CD14-positive monocyte (primary cell): ENCODE results near the gene AURKA. TPM values are rescaled to one million over a fixed set of nuclear protein-coding genes. Genes with fewer than 3 reads are reported as not detected.
A peak's percentile ranks its signal among the peaks of the same experiment; 100 is the strongest.

Source experiments
- DNase-seq, 3 donors: peaks; one replicate each; pipeline ENCODE4 v3.0.0-alpha.2; 2011 to 2022
- H2AFZ ChIP-seq: 2 replicates; pipeline ENCODE4 v1.6.0; 2012; ENCODE audit warnings: mild to moderate bottlenecking, low read depth, low read length, inconsistent platforms; ENCODE audit not compliant: insufficient read depth, poor library complexity, severe bottlenecking
- H3K27ac ChIP-seq, 2 donors: 1 replicate in 1 of 2; 2 replicates in 1 of 2; pipeline ENCODE4 v1.5.1; 2012 to 2013; ENCODE audit warnings: low read length in 2 of 2, control low read depth in 1 of 2, inconsistent platforms in 1 of 2, low read depth in 1 of 2, mild to moderate bottlenecking in 1 of 2
- H3K27me3 ChIP-seq, 2 donors: one replicate each; pipeline versions ENCODE4 v1.6.0 to v1.6.1; 2011 to 2013; ENCODE audit warnings: low read length in 2 of 2; ENCODE audit not compliant: control insufficient read depth in 2 of 2, insufficient read depth in 2 of 2
- H3K36me3 ChIP-seq, 2 donors: replicated peaks in 1 of 2; 1 replicate in 1 of 2; 2 replicates in 1 of 2; pipeline versions ENCODE4 v1.5.1 to v1.6.1; 2012 to 2013; ENCODE audit warnings: low read length in 2 of 2, control low read depth in 1 of 2, inconsistent platforms in 1 of 2, mild to moderate bottlenecking in 1 of 2; ENCODE audit not compliant: insufficient read depth in 2 of 2, control insufficient read depth in 1 of 2
- H3K4me1 ChIP-seq, 2 donors: 1 replicate in 1 of 2; 2 replicates in 1 of 2; pipeline versions ENCODE4 v1.5.1 to v1.6.1; 2012 to 2013; ENCODE audit warnings: low read length in 2 of 2, control low read depth in 1 of 2, inconsistent platforms in 1 of 2, mild to moderate bottlenecking in 1 of 2, moderate library complexity in 1 of 2; ENCODE audit not compliant: insufficient read depth in 2 of 2, control insufficient read depth in 1 of 2
- H3K4me2 ChIP-seq: replicated peaks from 2 replicates; pipeline ENCODE3; 2012; ENCODE audit warnings: low read length, moderate library complexity, mild to moderate bottlenecking; ENCODE audit not compliant: poor library complexity, severe bottlenecking; ENCODE audit errors: extremely low read depth
- H3K4me3 ChIP-seq, 3 experiments: fragments of 200-600 bp in 1 of 3; sonication (generic) in 1 of 3; replicated peaks in 1 of 3; 1 replicate in 2 of 3; 2 replicates in 1 of 3; pipeline ENCODE4 v1.5.1; 2011 to 2013; ENCODE audit warnings: low read length in 3 of 3, mild to moderate bottlenecking in 3 of 3, control low read depth in 2 of 3, low read depth in 2 of 3, inconsistent platforms in 1 of 3, moderate library complexity in 1 of 3
- H3K79me2 ChIP-seq: 2 replicates; pipeline ENCODE4 v1.6.0; 2012; ENCODE audit warnings: mild to moderate bottlenecking, control low read depth, inconsistent platforms, low read length, moderate library complexity; ENCODE audit not compliant: insufficient read depth
- H3K9ac ChIP-seq: 2 replicates; pipeline ENCODE4 v1.6.0; 2017; ENCODE audit warnings: low read length, mild to moderate bottlenecking; ENCODE audit not compliant: insufficient read depth, poor library complexity, severe bottlenecking
- H3K9me3 ChIP-seq, 2 donors: replicated peaks in 1 of 2; 1 replicate in 1 of 2; 2 replicates in 1 of 2; pipeline versions ENCODE4 v1.5.1 to v1.6.1; 2012 to 2013; ENCODE audit warnings: low read length in 2 of 2, control low read depth in 1 of 2; ENCODE audit not compliant: control insufficient read depth in 1 of 2, insufficient read depth in 1 of 2
- H4K20me1 ChIP-seq: 2 replicates; pipeline ENCODE4 v1.6.0; 2012; ENCODE audit warnings: mild to moderate bottlenecking, low read length, control low read depth, moderate library complexity; ENCODE audit not compliant: insufficient read depth
- H3K27ac Mint-ChIP-seq, 7 donors: one replicate each; pipeline ENCODE4 v1.8.0; 2020; ENCODE audit warnings: mild to moderate bottlenecking in 7 of 7, mixed read lengths in 7 of 7, moderate library complexity in 6 of 7, inconsistent platforms in 2 of 7
- H3K27me3 Mint-ChIP-seq, 3 donors: one replicate each; pipeline ENCODE4 v1.8.0; 2021 to 2022; ENCODE audit warnings: low read depth in 3 of 3, mild to moderate bottlenecking in 3 of 3, mixed read lengths in 3 of 3, moderate library complexity in 3 of 3, inconsistent platforms in 1 of 3
- H3K36me3 Mint-ChIP-seq, 2 donors: one replicate each; pipeline ENCODE4 v1.8.0; 2020; ENCODE audit warnings: mixed read lengths in 2 of 2, inconsistent platforms in 1 of 2, mild to moderate bottlenecking in 1 of 2
- H3K4me1 Mint-ChIP-seq: one replicate; pipeline ENCODE4 v1.8.0; 2020; ENCODE audit warnings: mild to moderate bottlenecking, mixed read lengths
- H3K4me3 Mint-ChIP-seq, 2 donors: one replicate each; pipeline ENCODE4 v1.8.0; 2020; ENCODE audit warnings: mild to moderate bottlenecking in 2 of 2, mixed read lengths in 2 of 2, moderate library complexity in 1 of 2
- H3K9me3 Mint-ChIP-seq, 7 donors: one replicate each; pipeline ENCODE4 v1.8.0; 2020 to 2022; ENCODE audit warnings: mixed read lengths in 7 of 7, mild to moderate bottlenecking in 6 of 7, moderate library complexity in 6 of 7, inconsistent platforms in 2 of 7
- CTCF ChIP-seq: fragments of 200-600 bp; IDR thresholded peaks from one replicate; pipeline ENCODE4 v1.8.0; 2022; ENCODE audit warnings: antibody characterized with exemption, mild to moderate bottlenecking
- WGBS: methylation state at CpG from one replicate; pipeline ENCODE4 v1.1.5; 2013; ENCODE audit warnings: missing lambda C conversion rate; ENCODE audit not compliant: insufficient coverage; 5-methylcytosine and 5-hydroxymethylcytosine counted together
- intact Hi-C, 2 donors: fragments of 100-400 bp; cut with micrococcal nuclease; formaldehyde crosslinking; loops; one replicate each; pipeline versions ENCODE4 v1.15.0 to v1.15.1; 2023
- polyA plus RNA-seq, 3 donors: library from polyadenylated mRNA; depleted of rRNA in 1 of 3; unstranded in 2 of 3; stranded (reverse) in 1 of 3; fragments of 300-500 nt in 2 of 3; fragments of >200 nt in 1 of 3; fragmentation: Illumina TruSeq in 2 of 3; gene quantifications; 1 replicate in 2 of 3; 2 replicates in 1 of 3; pipeline ENCODE4 v1.2.3, GENCODE V29; 2012 to 2021

The AURKA gene
- polyA plus RNA-seq, 3 donors: 1.4 to 1.7 (median 1.5) TPM

- Histone ChIP-seq H4K20me1 (peaks cover 26% of the 10 kb centered on the region), H3K4me3 (no peak overlapping the region), H3K27me3 (peaks cover 7 to 9% of the 10 kb centered on the region in 2 donors), H3K9me3 (no peaks in the 10 kb centered on the region), H3K4me2 (no peak overlapping the region), H3K4me1 (peaks cover 86 to 88% of the 10 kb centered on the region in 2 donors), H3K9ac (no peak overlapping the region), H3K27ac (no peak overlapping the region), H3K36me3 (no peaks in the 10 kb centered on the region), H3K79me2 (no peaks in the 10 kb centered on the region), H2AFZ (no peak overlapping the region)
- Mint-ChIP-seq H3K27ac (peak overlapping the region in 1 of 7 donors; percentile 35), H3K9me3 (peaks cover 0 to 2% (median 0%) of the 10 kb centered on the region in 7 donors), H3K4me1 (peaks cover 87% of the 10 kb centered on the region), H3K27me3 (peaks cover 25 to 35% (median 30%) of the 10 kb centered on the region in 3 donors), H3K4me3 (peak overlapping the region in 1 of 2 donors; percentile 80), H3K36me3 (peaks cover 37 to 38% of the 10 kb centered on the region in 2 donors)
- 100% methylated on average over 1 of the region's 1 CpG for WGBS
- no peak for TF ChIP-seq CTCF
- intact Hi-C loops: loop anchor here (5.0 kb wide), 3 partner anchors 33 to 42 kb away; partner anchors contain the start of genes AURKA (in 1 of the 2), CSTF1 (in 1 of the 2) and RTF2 (in 1 of the 2)
- DNase-seq: no peak
Observed at GRCh38 chr20:56424931-56425330, 32.9 kb upstream of the AURKA start.

- peaks cover 85% of the 10 kb centered on the region for H3K4me1 Mint-ChIP-seq
- H3K9me3 Mint-ChIP-seq: peaks cover 0 to 2% (median 0%) of the 10 kb centered on the region in 7 donors
- H3K36me3 Mint-ChIP-seq: peaks cover 31 to 38% of the 10 kb centered on the region in 2 donors
- H3K27ac Mint-ChIP-seq: no peak overlapping the region
- 50% methylated on average over 1 of the region's 1 CpG for WGBS
- H3K9ac ChIP-seq: no peak overlapping the region
- no peak for TF ChIP-seq CTCF
- H2AFZ ChIP-seq: no peak overlapping the region
- H3K27me3 ChIP-seq: peaks cover 7 to 9% of the 10 kb centered on the region in 2 donors
- H3K27ac ChIP-seq: no peak overlapping the region
- no peak for DNase-seq
- H4K20me1 ChIP-seq: peaks cover 16% of the 10 kb centered on the region
- no peak overlapping the region for H3K4me3 ChIP-seq
- H3K36me3 ChIP-seq: no peaks in the 10 kb centered on the region
- H3K27me3 Mint-ChIP-seq: peaks cover 25 to 35% (median 25%) of the 10 kb centered on the region in 3 donors
- no peaks in the 10 kb centered on the region for H3K9me3 ChIP-seq
- H3K4me3 Mint-ChIP-seq: peak overlapping the region in 1 of 2 donors; percentile 80
- no peak overlapping the region for H3K4me2 ChIP-seq
- no peaks in the 10 kb centered on the region for H3K79me2 ChIP-seq
- intact Hi-C loops: loop anchor here (5.0 kb wide), 2 partner anchors 38 to 43 kb away; partner anchors contain the start of gene RTF2 (in 1 of the 2)
- peaks cover 84 to 88% of the 10 kb centered on the region in 2 donors for H3K4me1 ChIP-seq
Observed at GRCh38 chr20:56423886-56424285, 31.9 kb upstream of the AURKA start.
